Uterus (tissue), 4 donors: ENCODE results near the gene ID1. TPM values are rescaled to one million over a fixed set of nuclear protein-coding genes. Genes with fewer than 3 reads are reported as not detected.

ENCODE experiments used
- DNase-seq, 2 donors: peaks; one replicate each; pipeline ENCODE4 v3.0.0-alpha.2; 2019 to 2020
- H3K27ac ChIP-seq, 2 donors: fragments of 200-600 bp; sonication (generic); 1 replicate in 1 of 2; 2 replicates in 1 of 2; pipeline ENCODE4 v1.5.1; 2016 to 2018
- H3K27me3 ChIP-seq, 2 donors: fragments of 200-600 bp; sonication (generic); one replicate each; pipeline ENCODE4 v1.5.1; 2018 to 2019; ENCODE audit warnings: control low read depth in 1 of 2
- H3K36me3 ChIP-seq, 2 donors: fragments of 200-600 bp; sonication (generic); one replicate each; pipeline ENCODE4 v1.5.1; 2019; ENCODE audit warnings: control low read depth in 1 of 2
- H3K4me1 ChIP-seq, 2 donors: fragments of 200-600 bp; sonication (generic); one replicate each; pipeline ENCODE4 v1.5.1; 2018 to 2019; ENCODE audit warnings: control low read depth in 1 of 2
- H3K4me3 ChIP-seq, 2 donors: fragments of 200-600 bp; sonication (generic); 1 replicate in 1 of 2; 2 replicates in 1 of 2; pipeline ENCODE4 v1.5.1; 2018 to 2019; ENCODE audit warnings: mild to moderate bottlenecking in 1 of 2
- H3K9me3 ChIP-seq, 2 donors: fragments of 200-600 bp; sonication (generic); one replicate each; pipeline ENCODE4 v1.5.1; 2019; ENCODE audit warnings: control low read depth in 1 of 2
- POLR2A ChIP-seq, 2 donors: fragments of 450-650 bp; IDR thresholded peaks; one replicate each; pipeline ENCODE4 v1.6.1; 2016; ENCODE audit warnings: antibody characterized with exemption in 2 of 2, mild to moderate bottlenecking in 1 of 2, moderate library complexity in 1 of 2
- intact Hi-C: fragments of 100-400 bp; cut with DNase I; formaldehyde crosslinking; loops from one replicate; pipeline ENCODE4 v1.15.1; 2023; ENCODE audit warnings: low total_unique reads
- total RNA-seq, 4 donors: library from RNA; depleted of rRNA in 3 of 4; stranded (reverse); fragments of >200 nt in 3 of 4; gene quantifications; one replicate each; pipeline versions ENCODE4 v1.1.0 to v1.2.4, GENCODE V29; 2014 to 2023
- TF ChIP-seq, protein P1 (sequence below), 4 experiments: fragments of 200-600 bp in 2 of 4; fragments of 450-650 bp in 2 of 4; sonication (generic) in 2 of 4; IDR thresholded peaks; one replicate each; pipeline ENCODE4 v1.5.1; 2016 to 2019; ENCODE audit warnings: antibody characterized with exemption in 4 of 4, mild to moderate bottlenecking in 2 of 4, moderate library complexity in 1 of 4
- donor health status: DM: yes; HTN: yes; CAD: no.

The ID1 gene, protein sequence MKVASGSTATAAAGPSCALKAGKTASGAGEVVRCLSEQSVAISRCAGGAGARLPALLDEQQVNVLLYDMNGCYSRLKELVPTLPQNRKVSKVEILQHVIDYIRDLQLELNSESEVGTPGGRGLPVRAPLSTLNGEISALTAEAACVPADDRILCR
- 100 to 1,000 TPM; 364 to 646 (median 505) TPM for total RNA-seq

DNA sequence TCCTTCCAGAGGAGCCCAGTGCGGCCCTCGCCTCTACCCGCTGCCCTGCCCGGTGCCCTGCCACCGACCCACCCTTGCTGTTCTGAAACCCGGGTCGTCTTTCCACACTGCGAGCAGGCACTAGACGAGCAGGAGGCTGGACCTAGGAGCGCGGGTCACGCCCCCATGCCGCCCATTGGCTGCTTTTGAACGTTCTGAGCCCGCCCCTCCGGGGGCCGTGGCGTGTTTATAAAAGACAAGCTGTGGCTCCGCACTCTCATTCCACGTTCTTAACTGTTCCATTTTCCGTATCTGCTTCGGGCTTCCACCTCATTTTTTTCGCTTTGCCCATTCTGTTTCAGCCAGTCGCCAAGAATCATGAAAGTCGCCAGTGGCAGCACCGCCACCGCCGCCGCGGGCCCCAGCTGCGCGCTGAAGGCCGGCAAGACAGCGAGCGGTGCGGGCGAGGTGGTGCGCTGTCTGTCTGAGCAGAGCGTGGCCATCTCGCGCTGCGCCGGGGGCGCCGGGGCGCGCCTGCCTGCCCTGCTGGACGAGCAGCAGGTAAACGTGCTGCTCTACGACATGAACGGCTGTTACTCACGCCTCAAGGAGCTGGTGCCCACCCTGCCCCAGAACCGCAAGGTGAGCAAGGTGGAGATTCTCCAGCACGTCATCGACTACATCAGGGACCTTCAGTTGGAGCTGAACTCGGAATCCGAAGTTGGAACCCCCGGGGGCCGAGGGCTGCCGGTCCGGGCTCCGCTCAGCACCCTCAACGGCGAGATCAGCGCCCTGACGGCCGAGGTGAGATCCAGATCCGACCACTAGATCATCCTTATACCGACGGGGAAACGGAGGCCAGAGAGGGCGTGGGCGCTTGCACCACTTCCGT lies at the start of gene ID1:
Gene ID1, plus strand, starts transcription at position 259 of the 871 bp plus-strand sequence. Its CDS starts 99 bp downstream, at position 358.
- TF ChIP-seq, protein P1, sequence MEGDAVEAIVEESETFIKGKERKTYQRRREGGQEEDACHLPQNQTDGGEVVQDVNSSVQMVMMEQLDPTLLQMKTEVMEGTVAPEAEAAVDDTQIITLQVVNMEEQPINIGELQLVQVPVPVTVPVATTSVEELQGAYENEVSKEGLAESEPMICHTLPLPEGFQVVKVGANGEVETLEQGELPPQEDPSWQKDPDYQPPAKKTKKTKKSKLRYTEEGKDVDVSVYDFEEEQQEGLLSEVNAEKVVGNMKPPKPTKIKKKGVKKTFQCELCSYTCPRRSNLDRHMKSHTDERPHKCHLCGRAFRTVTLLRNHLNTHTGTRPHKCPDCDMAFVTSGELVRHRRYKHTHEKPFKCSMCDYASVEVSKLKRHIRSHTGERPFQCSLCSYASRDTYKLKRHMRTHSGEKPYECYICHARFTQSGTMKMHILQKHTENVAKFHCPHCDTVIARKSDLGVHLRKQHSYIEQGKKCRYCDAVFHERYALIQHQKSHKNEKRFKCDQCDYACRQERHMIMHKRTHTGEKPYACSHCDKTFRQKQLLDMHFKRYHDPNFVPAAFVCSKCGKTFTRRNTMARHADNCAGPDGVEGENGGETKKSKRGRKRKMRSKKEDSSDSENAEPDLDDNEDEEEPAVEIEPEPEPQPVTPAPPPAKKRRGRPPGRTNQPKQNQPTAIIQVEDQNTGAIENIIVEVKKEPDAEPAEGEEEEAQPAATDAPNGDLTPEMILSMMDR (IDR thresholded peaks at IDR 0.05): no peak
- TF ChIP-seq POLR2A (IDR thresholded peaks at IDR 0.05): peak; percentile 78 to 91
- H3K27ac ChIP-seq: peak within 1 kb of the TSS; percentile 68 to 80
- peak within 1 kb of the TSS; percentile 47 to 63 for H3K4me3 ChIP-seq
- peak; percentile 92 to 93 for DNase-seq
- peaks cover 0 to 5% of the 10 kb centered on the region in 2 donors for H3K27me3 ChIP-seq
- H3K4me1 ChIP-seq: peaks cover 0 to 5% of the 10 kb centered on the region in 2 donors
- H3K36me3 ChIP-seq: no peaks in the 10 kb centered on the region
- H3K9me3 ChIP-seq: no peaks in the 10 kb centered on the region
- intact Hi-C loops: no loop called here

DNA sequence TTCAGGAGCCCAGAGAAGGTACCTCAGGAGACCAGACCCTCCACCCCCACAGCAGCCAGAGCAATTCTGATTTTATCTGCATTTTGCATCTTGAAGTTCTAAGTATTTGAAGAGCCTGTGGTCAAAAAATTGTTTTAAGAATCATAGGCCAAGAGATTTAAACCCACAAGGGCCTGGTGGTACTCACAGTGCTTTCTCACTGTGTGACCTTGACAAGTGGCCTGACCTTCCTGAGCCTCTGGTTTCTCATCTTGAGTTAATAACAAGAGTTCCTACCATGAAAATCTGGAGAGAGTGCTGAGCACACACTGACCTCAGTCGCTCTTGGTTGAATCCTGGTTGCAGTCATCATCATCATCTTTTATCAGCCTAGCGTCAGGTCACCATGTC lies 45.4 kb upstream of the ID1 start:
- Histone ChIP-seq H3K27me3 (no peaks in the 10 kb centered on the region), H3K9me3 (no peaks in the 10 kb centered on the region), H3K4me1 (no peaks in the 10 kb centered on the region), H3K4me3 (no peak overlapping the region), H3K36me3 (no peaks in the 10 kb centered on the region), H3K27ac (no peak overlapping the region)
- no peak for TF ChIP-seq POLR2A (IDR thresholded peaks at IDR 0.05)
- TF ChIP-seq, protein P1 (IDR thresholded peaks at IDR 0.05): no peak
- DNase-seq: no peak
- intact Hi-C loops: no loop called here

DNA sequence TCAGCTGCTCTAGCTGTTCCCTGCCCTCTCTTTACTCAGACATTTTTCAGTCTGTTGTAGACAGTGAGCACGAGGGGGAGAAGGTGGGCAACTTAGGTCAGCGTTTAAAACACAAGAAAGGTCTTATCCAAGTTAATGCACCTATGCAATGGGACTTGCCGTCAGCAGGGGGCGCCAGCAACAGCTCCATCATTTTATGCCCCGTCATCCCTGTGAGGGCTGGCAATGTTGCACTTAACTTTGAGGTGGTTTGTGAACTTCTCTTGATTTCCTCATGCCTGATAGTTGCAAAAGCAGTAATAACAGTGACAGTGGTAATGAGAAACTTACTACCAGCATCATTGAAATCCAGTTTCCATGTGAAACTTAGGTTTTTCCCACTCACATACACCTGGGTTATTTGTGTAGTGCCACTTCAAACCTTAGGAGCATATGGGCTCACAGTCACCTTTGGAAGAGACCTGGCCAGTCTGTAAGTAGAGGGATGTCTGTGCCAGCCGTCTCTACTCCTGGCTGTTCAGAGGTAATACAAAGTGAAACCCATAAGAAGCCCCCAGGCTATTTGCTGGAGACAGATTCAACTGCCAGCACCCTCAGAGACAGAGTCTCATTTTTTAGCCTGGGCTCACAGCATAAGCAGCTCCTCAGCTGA lies 44.9 kb upstream of the ID1 start:
- H3K36me3 ChIP-seq: no peaks in the 10 kb centered on the region

DNA sequence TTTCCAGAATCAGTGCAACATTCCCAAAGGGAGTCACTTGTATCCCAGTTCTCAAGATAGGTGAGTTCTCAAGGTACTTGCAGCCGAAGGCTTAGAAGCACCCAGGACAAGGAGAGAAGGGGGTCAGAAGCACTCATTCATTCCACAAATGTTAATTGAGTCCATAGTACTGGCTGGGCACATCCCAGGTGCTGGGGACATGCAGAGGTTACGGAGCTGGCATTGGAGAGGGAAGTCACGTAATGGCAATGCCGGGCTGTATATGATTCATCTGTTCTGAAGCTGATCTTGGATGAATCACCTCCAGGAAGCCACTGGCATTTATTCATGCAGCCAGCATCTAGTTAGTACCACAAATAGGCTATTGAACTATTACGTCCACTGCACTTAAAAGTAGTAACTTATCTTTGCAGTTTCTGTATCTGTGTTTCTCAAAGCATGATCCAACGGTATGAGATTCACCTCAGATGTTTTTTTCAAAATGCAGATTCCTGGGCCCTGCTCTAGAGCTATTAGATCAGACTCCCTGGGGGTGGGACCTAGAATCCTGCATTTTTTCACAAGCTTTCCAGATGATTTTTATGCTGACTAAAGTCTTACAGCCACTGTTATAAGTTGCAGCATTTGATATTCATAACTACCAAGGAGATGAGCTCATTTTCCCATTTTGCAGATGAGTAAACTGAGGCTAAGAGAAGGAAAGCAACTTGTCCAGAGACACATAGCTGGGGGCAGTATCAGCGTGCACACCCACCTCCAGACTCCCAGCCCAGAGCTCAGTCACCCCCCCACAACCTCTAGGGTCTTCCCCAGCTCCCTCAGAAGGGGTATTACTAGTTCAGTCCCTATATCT lies 44.1 kb upstream of the ID1 start:
- intact Hi-C loops: no loop called here

More for the DNA sequence above, 44.9 kb upstream of the ID1 start:
- H3K9me3 ChIP-seq: no peaks in the 10 kb centered on the region
- peak; percentile 64 to 65 for DNase-seq
- H3K27me3 ChIP-seq: no peaks in the 10 kb centered on the region
- H3K4me3 ChIP-seq: no peak overlapping the region
- H3K27ac ChIP-seq: peak overlapping the region in 1 of 2 donors; percentile 44
- H3K4me1 ChIP-seq: no peaks in the 10 kb centered on the region
- intact Hi-C loops: no loop called here
- TF ChIP-seq, protein P1 (IDR thresholded peaks at IDR 0.05): peak; percentile 66 to 76 (median 70)
- no peak for TF ChIP-seq POLR2A (IDR thresholded peaks at IDR 0.05)

More for the DNA sequence above, 44.1 kb upstream of the ID1 start:
- no peak for DNase-seq
- H3K4me1 ChIP-seq: no peaks in the 10 kb centered on the region
- H3K27me3 ChIP-seq: no peaks in the 10 kb centered on the region
- no peaks in the 10 kb centered on the region for H3K9me3 ChIP-seq
- H3K4me3 ChIP-seq: no peak overlapping the region
- peak overlapping the region in 1 of 2 donors; percentile 44 for H3K27ac ChIP-seq
- no peaks in the 10 kb centered on the region for H3K36me3 ChIP-seq
- TF ChIP-seq POLR2A (IDR thresholded peaks at IDR 0.05): no peak
- TF ChIP-seq, protein P1 (IDR thresholded peaks at IDR 0.05): no peak
